Activated naive CD4-positive, alpha-beta T cell treated with anti-CD3 and anti-CD28 coated beads, Interleukin-2, amount 50 U/mL, for 72 hours (primary cell): ENCODE measurements around the gene TMEM182. TPM values are rescaled to one million over a fixed set of nuclear protein-coding genes. Genes with fewer than 3 reads are reported as not detected.

Source experiments
- ATAC-seq, 2 donors: fragments of 150-1000 bp; cut with Tn5 transposase; 2 replicates each; pipeline ENCODE4 v1.10.0; 2021; ENCODE audit warnings: mild to moderate bottlenecking in 2 of 2, moderate library complexity in 2 of 2
- DNase-seq, 2 donors: peaks; one replicate each; pipeline ENCODE4 v3.0.0; 2021 to 2022; ENCODE audit warnings: low spot score in 2 of 2
- H3K27ac Mint-ChIP-seq, 2 donors: one replicate each; pipeline ENCODE4 v1.8.0; 2022; ENCODE audit warnings: mild to moderate bottlenecking in 2 of 2, mixed read lengths in 2 of 2
- H3K36me3 Mint-ChIP-seq, 2 donors: one replicate each; pipeline ENCODE4 v1.8.0; 2022; ENCODE audit warnings: mixed read lengths in 2 of 2
- H3K9me3 Mint-ChIP-seq, 2 donors: one replicate each; pipeline ENCODE4 v1.8.0; 2022; ENCODE audit warnings: mixed read lengths in 2 of 2
- total RNA-seq, 2 donors: library from RNA; stranded (reverse); gene quantifications; one replicate each; pipeline ENCODE4 v1.2.3, GENCODE V29; 2022

Gene TMEM182
- 1 to 10 TPM; 5.8 to 7.4 TPM for total RNA-seq

GRCh38 chr2:102761763-102762162 lies at the start of gene TMEM182:
TMEM182 (plus strand) TSS chr2:102762031; CDS start chr2:102762218, 187 bp downstream.
- no peak for ATAC-seq
- Mint-ChIP-seq H3K27ac (no peak within 1 kb of the TSS), H3K9me3 (no peaks in the 10 kb centered on the region), H3K36me3 (peaks cover 0 to 6% of the 10 kb centered on the region in 2 donors)
- no peak for DNase-seq

- peaks cover 19 to 20% of the 10 kb centered on the region in 2 donors for H3K36me3 Mint-ChIP-seq
- no peak for DNase-seq
- no peak for ATAC-seq
- H3K27ac Mint-ChIP-seq = no peak overlapping the region
- no peaks in the 10 kb centered on the region for H3K9me3 Mint-ChIP-seq
Observed at GRCh38 chr2:102717308-102718018, 44.4 kb upstream of the TMEM182 start.

GRCh38 chr2:102718387-102719316 lies 43.2 kb upstream of the TMEM182 start:
- Mint-ChIP-seq H3K9me3 (no peaks in the 10 kb centered on the region), H3K36me3 (peaks cover 20 to 24% of the 10 kb centered on the region in 2 donors), H3K27ac (peak overlapping the region in 1 of 2 donors; percentile 8)
- no peak for DNase-seq
- ATAC-seq = no peak

GRCh38 chr2:102724016-102724490 lies 37.8 kb upstream of the TMEM182 start:
- no peak for DNase-seq
- ATAC-seq = no peak
- Mint-ChIP-seq H3K27ac (no peak overlapping the region), H3K9me3 (no peaks in the 10 kb centered on the region), H3K36me3 (peaks cover 6 to 22% of the 10 kb centered on the region in 2 donors)

GRCh38 chr2:102724553-102724952 lies 37.3 kb upstream of the TMEM182 start:
- Mint-ChIP-seq H3K36me3 (peaks cover 6 to 18% of the 10 kb centered on the region in 2 donors), H3K27ac (no peak overlapping the region), H3K9me3 (no peaks in the 10 kb centered on the region)
- DNase-seq (no peak), ATAC-seq (no peak)

GRCh38 chr2:102726128-102727087 lies 35.4 kb upstream of the TMEM182 start:
- Mint-ChIP-seq H3K36me3 (peaks cover 6 to 11% of the 10 kb centered on the region in 2 donors), H3K27ac (no peak overlapping the region)

GRCh38 chr2:102735416-102736109 lies 26.3 kb upstream of the TMEM182 start:
- Mint-ChIP-seq H3K36me3 (no peaks in the 10 kb centered on the region), H3K9me3 (no peaks in the 10 kb centered on the region), H3K27ac (peak overlapping the region in 1 of 2 donors; percentile 89)
- no peak for DNase-seq
- ATAC-seq = no peak

More at GRCh38 chr2:102726128-102727087, 35.4 kb upstream of the TMEM182 start:
- DNase-seq = no peak
- ATAC-seq = no peak
- no peaks in the 10 kb centered on the region for H3K9me3 Mint-ChIP-seq

- peak; percentile 23 to 27 for ATAC-seq
Observed at GRCh38 chr2:102736110-102736409, 25.8 kb upstream of the TMEM182 start.

GRCh38 chr2:102736410-102737409 lies 25.1 kb upstream of the TMEM182 start:
- H3K9me3 Mint-ChIP-seq = peaks cover 0 to under 1% of the 10 kb centered on the region in 2 donors
- DNase-seq = peak; percentile 87 to 90
- peak; percentile 97 for ATAC-seq
- H3K36me3 Mint-ChIP-seq = no peaks in the 10 kb centered on the region
- peak overlapping the region; percentile 89 to 96 for H3K27ac Mint-ChIP-seq

More at GRCh38 chr2:102736110-102736409, 25.8 kb upstream of the TMEM182 start:
- no peaks in the 10 kb centered on the region for H3K9me3 Mint-ChIP-seq
- no peak for DNase-seq
- H3K36me3 Mint-ChIP-seq = no peaks in the 10 kb centered on the region
- peak overlapping the region; percentile 89 to 96 for H3K27ac Mint-ChIP-seq

- DNase-seq (no peak), ATAC-seq (no peak)
- H3K36me3 Mint-ChIP-seq = no peaks in the 10 kb centered on the region
- H3K27ac Mint-ChIP-seq = peak overlapping the region; percentile 41 to 89
- peaks cover 0 to 4% of the 10 kb centered on the region in 2 donors for H3K9me3 Mint-ChIP-seq
Observed at GRCh38 chr2:102737431-102737830, 24.4 kb upstream of the TMEM182 start.

- DNase-seq (no peak), ATAC-seq (no peak)
- Mint-ChIP-seq H3K36me3 (no peaks in the 10 kb centered on the region), H3K27ac (no peak overlapping the region), H3K9me3 (peaks cover 0 to 4% of the 10 kb centered on the region in 2 donors)
Observed at GRCh38 chr2:102743259-102743658, 18.6 kb upstream of the TMEM182 start.

GRCh38 chr2:102748107-102748506 lies 13.7 kb upstream of the TMEM182 start:
- no peak for ATAC-seq
- DNase-seq = no peak
- no peaks in the 10 kb centered on the region for H3K36me3 Mint-ChIP-seq
- no peak overlapping the region for H3K27ac Mint-ChIP-seq
- H3K9me3 Mint-ChIP-seq = no peaks in the 10 kb centered on the region

- H3K9me3 Mint-ChIP-seq = no peaks in the 10 kb centered on the region
- ATAC-seq (no peak), DNase-seq (no peak)
- no peaks in the 10 kb centered on the region for H3K36me3 Mint-ChIP-seq
- H3K27ac Mint-ChIP-seq = no peak overlapping the region
Observed at GRCh38 chr2:102749938-102750337, 11.9 kb upstream of the TMEM182 start.

GRCh38 chr2:102753563-102754159 lies 8.2 kb upstream of the TMEM182 start:
- H3K27ac Mint-ChIP-seq = no peak overlapping the region
- peak in 1 of 2 donors; percentile 39 for ATAC-seq
- no peaks in the 10 kb centered on the region for H3K9me3 Mint-ChIP-seq
- H3K36me3 Mint-ChIP-seq = peaks cover 0 to 6% of the 10 kb centered on the region in 2 donors
- DNase-seq = peak in 1 of 2 donors; percentile 19
